Hepatocyte (in vitro differentiated cells): ENCODE results near the gene DEK.

ENCODE experiments used
- CTCF ChIP-seq: fragments of 200-600 bp; sonication (generic); IDR thresholded peaks from 2 replicates; pipeline ENCODE4 v1.5.1; 2016; ENCODE audit warnings: antibody characterized with exemption, mild to moderate bottlenecking; ENCODE audit not compliant: poor library complexity
- EZH2 ChIP-seq: fragments of 200-600 bp; sonication (generic); IDR thresholded peaks from 2 replicates; pipeline ENCODE4 v1.6.1; 2016; ENCODE audit warnings: antibody characterized with exemption, mild to moderate bottlenecking, borderline replicate concordance
- EZH2phosphoT487 ChIP-seq: fragments of 200-600 bp; sonication (generic); IDR thresholded peaks from one replicate; pipeline ENCODE4 v1.6.1; 2018; ENCODE audit warnings: antibody characterized with exemption, mild to moderate bottlenecking, low read depth, moderate library complexity; ENCODE audit not compliant: unreplicated experiment, severe bottlenecking

GRCh38 chr6:18183766-18184165 lies 80.6 kb downstream of the DEK start:
- TF ChIP-seq EZH2: no peak
- no peak for TF ChIP-seq EZH2phosphoT487
- no peak for TF ChIP-seq CTCF
